NOMO-1 (cell line): ENCODE measurements around the gene EDIL3.
A peak's percentile ranks its signal among the peaks of the same experiment; 100 is the strongest.

ENCODE experiments used
- DNase-seq, 2 experiments: peaks; one replicate each; lab custom pipeline; 2025; ENCODE audit not compliant: unreplicated experiment in 2 of 2; lab: John Stamatoyannopoulos, UW

Gene EDIL3

DNA sequence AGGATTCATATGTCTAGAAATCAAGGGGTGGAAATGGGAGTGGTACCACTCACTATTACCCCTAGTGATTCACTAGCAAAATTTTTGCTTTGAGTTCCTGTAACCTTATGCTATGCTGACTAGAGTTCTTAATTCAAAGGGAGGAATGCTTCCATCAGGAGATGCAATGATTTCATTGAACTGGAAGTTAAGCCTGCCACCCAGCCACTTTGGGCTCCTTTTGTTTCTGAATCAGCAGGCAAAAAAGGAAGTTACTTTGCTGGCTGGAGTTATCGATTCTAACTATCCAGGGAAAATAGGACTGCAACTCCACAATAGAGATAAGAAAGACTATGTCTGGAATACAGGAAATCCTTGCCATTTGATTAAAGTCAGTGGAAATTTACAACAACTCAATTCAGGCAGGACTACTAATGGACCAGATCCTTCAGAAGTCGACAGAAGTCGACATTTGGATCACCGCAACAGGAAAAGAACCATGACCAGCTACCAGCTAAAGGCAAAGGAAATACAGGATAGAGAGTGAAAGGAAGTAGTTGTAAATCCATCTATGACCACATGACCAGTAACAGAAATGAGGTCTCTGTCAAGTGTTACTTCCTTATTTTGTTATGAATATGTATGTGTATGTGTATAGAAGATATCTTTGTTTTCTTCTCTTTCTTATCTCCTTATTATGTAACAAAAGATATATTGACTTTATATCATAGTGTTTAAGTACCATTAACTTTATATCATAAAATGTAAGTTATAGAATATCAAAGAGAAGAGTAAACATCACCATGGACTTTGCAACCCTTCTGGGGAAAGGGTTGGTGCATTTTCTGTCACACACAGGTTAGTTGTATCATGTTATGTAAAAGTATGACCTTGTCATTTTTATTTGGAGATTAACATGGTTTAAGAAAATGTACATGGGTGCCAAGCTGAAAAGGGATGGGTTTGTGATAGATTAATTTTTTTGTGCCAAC is 465.3 kb downstream of the EDIL3 start:
- DNase-seq: peak in 1 of 2 experiments; percentile 49

DNA sequence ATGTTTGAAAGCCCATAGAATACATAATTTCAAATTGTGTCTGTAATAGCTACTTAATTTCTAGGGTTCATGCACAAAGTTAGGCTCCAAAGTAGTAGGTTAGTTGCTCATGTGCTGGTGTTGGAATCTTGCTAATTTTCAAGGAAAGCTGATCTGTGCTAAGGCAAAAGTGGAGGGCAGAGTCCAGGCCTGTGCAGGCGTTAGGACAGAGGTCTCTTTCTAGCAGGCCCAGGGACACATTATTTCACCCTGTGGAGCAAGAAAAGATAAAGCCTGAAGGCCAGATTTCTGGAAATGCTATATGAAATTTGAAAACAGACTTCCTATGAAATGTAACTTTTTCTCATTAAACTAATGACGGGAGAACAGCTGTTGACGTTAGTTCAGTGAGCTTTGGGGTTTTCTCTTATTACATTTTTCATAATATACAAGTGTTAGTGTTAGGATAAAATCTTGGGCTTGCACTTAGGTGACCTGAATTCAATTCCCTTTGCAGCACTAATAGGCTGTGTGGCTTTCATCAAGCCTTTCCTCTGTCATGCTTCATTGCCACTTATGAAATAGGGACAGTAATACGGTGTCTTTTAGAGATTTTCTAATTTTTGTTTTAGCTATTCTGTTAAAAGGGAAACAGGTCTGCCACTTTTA is 467.3 kb downstream of the EDIL3 start:
- DNase-seq: no peak

- DNase-seq: no peak
These were observed 469.8 kb downstream of the EDIL3 start for GRCh38 chr5:83914662-83915418.

DNA sequence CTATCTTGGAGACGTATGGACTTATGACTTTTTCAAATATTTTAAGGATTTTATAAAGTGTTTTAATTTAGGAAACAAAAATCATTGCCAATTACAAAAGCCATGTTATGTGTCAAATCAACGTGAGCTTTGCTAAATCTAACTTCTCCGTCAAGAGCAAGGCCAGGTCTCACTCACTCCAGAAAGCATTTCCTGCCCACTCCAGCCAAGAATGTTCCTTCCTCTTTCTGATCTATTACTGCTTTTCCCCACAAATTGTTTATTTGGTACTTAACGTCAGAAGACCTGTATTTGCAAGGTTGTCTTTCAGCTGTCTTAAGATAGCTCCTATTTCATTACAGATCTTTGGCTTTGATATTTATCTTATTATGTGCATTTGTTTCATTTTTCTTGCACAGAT is 470.5 kb downstream of the EDIL3 start:
- DNase-seq: peak; percentile 51 to 59

- DNase-seq: no peak
These were observed 471.1 kb downstream of the EDIL3 start for GRCh38 chr5:83913593-83913992.

- no peak for DNase-seq
These were observed 473.2 kb downstream of the EDIL3 start for GRCh38 chr5:83911367-83911919.

DNA sequence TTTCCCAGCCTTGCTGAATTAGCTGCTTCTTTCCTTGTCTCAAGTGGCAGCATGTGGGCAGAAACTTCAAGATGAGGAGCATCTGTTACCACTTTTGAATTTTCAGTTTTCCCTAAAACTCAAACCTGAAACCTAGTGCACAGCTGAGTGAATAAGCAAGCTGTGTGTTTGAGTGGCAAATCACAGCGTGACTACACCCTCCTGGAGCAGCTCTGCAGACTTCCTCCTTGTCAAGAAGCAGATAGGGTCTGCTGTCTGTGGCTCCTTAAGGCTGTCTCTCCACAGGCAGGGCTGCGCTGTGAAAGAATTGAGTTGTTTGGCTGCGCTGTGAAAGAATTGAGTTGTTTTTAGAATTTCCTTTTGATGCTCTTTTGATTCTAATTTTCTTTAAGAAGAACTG is 484.4 kb downstream of the EDIL3 start:
- no peak for DNase-seq

GRCh38 chr5:83899326-83899970 is 485.2 kb downstream of the EDIL3 start:
- no peak for DNase-seq

- DNase-seq: no peak
These were observed 488.8 kb downstream of the EDIL3 start for GRCh38 chr5:83895860-83896259.

DNA sequence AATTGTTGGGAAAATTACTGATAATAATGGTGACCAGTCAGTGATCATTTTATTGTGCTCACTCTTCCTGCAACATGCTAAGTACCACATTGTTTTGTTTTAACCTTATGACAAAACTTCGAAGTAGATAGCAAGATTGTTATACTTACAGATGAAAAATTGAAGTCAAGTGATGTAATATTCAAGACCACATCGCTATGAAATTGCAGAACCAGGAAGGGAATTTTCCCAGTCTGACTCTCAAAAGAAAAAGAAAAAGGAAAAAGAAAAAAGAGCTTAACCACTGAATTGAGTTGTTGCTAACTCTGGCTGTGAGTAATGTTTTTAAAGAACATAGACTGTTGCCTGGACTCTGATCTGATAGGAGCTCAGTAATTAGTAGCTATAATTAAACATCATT is 493.4 kb downstream of the EDIL3 start:
- no peak for DNase-seq
